ENCODE results near the gene HOXD4.

Gene HOXD4

DNA sequence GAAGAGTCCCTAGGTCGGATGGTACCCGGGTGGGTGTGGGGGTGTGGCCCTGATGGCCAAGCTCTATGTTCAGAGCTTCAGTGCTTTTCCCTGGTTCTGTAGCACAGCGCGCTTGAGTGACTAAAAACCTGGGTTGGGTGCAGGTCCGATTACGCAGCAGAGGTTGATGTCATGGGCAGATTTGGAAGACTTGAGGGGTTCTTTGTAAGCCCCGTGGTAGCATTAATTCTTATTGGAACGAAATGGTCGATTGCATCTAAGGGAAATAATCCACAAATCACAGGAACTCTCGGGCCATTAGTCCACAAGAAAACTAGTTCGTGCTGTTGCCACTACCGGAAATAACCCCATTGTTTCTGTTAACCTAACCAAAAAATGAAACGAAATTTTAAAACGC lies 12.8 kb upstream of the HOXD4 start:
- H3K4me1 ChIP-seq (ENCODE audit: control insufficient read depth, insufficient read depth, low read length) = peaks cover 13% of the 10 kb centered on the region
- ChIA-PET POLR2A (interaction anchor here (1.3 kb wide), 1 partner anchor 317 kb away, joined by 3 read pairs; no protein-coding TSS in a partner anchor), CTCF (interaction anchor here (0.6 to 7.5 kb wide), 5 partner anchors 317 to 513 kb away, joined by 4 to 104 read pairs (median 26); no protein-coding TSS in a partner anchor)
- no peak overlapping the region for H3K4me3 ChIP-seq (ENCODE audit: low read depth, low read length)
- H3K27ac ChIP-seq (ENCODE audit: extremely low read depth, low read depth, low read length) = no peak overlapping the region
- TF ChIP-seq ZFP37 (tag by site-specific recombination; IDR thresholded peaks at IDR 0.05) (no peak), ZNF223 (tag by site-specific recombination; IDR thresholded peaks at IDR 0.05) (no peak), ZNF175 (tag by site-specific recombination; IDR thresholded peaks at IDR 0.05) (no peak), ZNF768 (tag by site-specific recombination; IDR thresholded peaks at IDR 0.05) (no peak), TRIM28 (IDR thresholded peaks at IDR 0.05; ENCODE audit: borderline replicate concordance, low read length) (no peak), SP7 (tag by site-specific recombination; IDR thresholded peaks at IDR 0.05) (no peak), ZNF184 (tag by site-specific recombination; IDR thresholded peaks at IDR 0.05) (no peak), ZNF510 (tag by site-specific recombination; IDR thresholded peaks at IDR 0.05; ENCODE audit: insufficient replicate concordance) (no peak)
- TF ChIP-seq, protein P1, sequence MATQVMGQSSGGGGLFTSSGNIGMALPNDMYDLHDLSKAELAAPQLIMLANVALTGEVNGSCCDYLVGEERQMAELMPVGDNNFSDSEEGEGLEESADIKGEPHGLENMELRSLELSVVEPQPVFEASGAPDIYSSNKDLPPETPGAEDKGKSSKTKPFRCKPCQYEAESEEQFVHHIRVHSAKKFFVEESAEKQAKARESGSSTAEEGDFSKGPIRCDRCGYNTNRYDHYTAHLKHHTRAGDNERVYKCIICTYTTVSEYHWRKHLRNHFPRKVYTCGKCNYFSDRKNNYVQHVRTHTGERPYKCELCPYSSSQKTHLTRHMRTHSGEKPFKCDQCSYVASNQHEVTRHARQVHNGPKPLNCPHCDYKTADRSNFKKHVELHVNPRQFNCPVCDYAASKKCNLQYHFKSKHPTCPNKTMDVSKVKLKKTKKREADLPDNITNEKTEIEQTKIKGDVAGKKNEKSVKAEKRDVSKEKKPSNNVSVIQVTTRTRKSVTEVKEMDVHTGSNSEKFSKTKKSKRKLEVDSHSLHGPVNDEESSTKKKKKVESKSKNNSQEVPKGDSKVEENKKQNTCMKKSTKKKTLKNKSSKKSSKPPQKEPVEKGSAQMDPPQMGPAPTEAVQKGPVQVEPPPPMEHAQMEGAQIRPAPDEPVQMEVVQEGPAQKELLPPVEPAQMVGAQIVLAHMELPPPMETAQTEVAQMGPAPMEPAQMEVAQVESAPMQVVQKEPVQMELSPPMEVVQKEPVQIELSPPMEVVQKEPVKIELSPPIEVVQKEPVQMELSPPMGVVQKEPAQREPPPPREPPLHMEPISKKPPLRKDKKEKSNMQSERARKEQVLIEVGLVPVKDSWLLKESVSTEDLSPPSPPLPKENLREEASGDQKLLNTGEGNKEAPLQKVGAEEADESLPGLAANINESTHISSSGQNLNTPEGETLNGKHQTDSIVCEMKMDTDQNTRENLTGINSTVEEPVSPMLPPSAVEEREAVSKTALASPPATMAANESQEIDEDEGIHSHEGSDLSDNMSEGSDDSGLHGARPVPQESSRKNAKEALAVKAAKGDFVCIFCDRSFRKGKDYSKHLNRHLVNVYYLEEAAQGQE (tag by site-specific recombination; IDR thresholded peaks at IDR 0.05) = no peak
- TF ChIP-seq, protein P2, sequence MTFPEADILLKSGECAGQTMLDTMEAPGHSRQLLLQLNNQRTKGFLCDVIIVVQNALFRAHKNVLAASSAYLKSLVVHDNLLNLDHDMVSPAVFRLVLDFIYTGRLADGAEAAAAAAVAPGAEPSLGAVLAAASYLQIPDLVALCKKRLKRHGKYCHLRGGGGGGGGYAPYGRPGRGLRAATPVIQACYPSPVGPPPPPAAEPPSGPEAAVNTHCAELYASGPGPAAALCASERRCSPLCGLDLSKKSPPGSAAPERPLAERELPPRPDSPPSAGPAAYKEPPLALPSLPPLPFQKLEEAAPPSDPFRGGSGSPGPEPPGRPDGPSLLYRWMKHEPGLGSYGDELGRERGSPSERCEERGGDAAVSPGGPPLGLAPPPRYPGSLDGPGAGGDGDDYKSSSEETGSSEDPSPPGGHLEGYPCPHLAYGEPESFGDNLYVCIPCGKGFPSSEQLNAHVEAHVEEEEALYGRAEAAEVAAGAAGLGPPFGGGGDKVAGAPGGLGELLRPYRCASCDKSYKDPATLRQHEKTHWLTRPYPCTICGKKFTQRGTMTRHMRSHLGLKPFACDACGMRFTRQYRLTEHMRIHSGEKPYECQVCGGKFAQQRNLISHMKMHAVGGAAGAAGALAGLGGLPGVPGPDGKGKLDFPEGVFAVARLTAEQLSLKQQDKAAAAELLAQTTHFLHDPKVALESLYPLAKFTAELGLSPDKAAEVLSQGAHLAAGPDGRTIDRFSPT (tag by site-specific recombination; IDR thresholded peaks at IDR 0.05) = no peak
- TF ChIP-seq, protein P3, sequence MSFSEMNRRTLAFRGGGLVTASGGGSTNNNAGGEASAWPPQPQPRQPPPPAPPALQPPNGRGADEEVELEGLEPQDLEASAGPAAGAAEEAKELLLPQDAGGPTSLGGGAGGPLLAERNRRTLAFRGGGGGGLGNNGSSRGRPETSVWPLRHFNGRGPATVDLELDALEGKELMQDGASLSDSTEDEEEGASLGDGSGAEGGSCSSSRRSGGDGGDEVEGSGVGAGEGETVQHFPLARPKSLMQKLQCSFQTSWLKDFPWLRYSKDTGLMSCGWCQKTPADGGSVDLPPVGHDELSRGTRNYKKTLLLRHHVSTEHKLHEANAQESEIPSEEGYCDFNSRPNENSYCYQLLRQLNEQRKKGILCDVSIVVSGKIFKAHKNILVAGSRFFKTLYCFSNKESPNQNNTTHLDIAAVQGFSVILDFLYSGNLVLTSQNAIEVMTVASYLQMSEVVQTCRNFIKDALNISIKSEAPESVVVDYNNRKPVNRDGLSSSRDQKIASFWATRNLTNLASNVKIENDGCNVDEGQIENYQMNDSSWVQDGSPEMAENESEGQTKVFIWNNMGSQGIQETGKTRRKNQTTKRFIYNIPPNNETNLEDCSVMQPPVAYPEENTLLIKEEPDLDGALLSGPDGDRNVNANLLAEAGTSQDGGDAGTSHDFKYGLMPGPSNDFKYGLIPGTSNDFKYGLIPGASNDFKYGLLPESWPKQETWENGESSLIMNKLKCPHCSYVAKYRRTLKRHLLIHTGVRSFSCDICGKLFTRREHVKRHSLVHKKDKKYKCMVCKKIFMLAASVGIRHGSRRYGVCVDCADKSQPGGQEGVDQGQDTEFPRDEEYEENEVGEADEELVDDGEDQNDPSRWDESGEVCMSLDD (tag by site-specific recombination; IDR thresholded peaks at IDR 0.05) = no peak
- TF ChIP-seq, protein P4, sequence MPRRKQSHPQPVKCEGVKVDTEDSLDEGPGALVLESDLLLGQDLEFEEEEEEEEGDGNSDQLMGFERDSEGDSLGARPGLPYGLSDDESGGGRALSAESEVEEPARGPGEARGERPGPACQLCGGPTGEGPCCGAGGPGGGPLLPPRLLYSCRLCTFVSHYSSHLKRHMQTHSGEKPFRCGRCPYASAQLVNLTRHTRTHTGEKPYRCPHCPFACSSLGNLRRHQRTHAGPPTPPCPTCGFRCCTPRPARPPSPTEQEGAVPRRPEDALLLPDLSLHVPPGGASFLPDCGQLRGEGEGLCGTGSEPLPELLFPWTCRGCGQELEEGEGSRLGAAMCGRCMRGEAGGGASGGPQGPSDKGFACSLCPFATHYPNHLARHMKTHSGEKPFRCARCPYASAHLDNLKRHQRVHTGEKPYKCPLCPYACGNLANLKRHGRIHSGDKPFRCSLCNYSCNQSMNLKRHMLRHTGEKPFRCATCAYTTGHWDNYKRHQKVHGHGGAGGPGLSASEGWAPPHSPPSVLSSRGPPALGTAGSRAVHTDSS (tag by site-specific recombination; IDR thresholded peaks at IDR 0.05) = no peak
- no peaks in the 10 kb centered on the region for H3K9me3 ChIP-seq (ENCODE audit: control insufficient read depth, insufficient read depth, low read depth, low read length)
- no peaks in the 10 kb centered on the region for H3K36me3 ChIP-seq (ENCODE audit: control insufficient read depth in 2 of 2, insufficient read depth in 1 of 2, low read length in 2 of 2)

DNA sequence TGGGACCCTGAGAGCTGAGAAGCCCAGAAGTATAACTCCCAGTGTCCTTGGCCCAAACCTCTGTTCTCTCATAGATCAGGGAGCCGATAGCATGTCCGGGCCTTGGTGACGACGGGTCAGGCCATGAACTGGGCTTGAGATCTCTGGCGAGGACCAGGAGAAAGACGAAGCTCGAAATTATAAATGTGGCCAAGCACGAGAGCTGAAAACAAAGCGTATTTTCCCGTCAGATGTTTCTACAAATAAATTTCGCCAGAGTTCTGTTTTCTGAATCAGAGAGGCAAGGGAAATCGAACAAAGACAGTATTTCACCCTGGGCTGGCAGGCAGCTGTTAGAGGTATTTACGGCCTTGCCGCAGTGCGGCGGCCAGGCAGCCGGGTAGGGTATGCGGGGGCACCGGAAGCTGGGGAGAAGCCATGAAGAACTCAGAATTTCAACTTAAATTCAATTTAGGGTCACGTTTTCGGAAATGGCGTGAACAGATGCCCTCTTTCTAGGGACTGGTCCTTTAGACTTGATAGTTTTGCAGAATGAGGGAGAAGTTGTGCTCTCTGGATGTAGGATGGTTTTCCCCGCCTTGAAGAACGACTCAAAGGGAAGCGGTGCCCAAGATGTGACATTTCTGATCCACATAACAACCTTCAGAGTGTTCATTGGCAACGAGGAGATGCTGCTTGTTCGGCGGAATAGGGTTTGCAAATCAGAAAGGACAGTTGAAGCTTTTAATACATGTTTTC lies 12.3 kb upstream of the HOXD4 start:
- H3K36me3 ChIP-seq (ENCODE audit: control insufficient read depth in 2 of 2, insufficient read depth in 1 of 2, low read length in 2 of 2) = no peaks in the 10 kb centered on the region
- no peak overlapping the region for H3K4me3 ChIP-seq (ENCODE audit: low read depth, low read length)
- ChIA-PET POLR2A (interaction anchor here (1.3 to 1.5 kb wide), 2 partner anchors 17 to 316 kb away, joined by 3 read pairs; no protein-coding TSS in a partner anchor), CTCF (interaction anchor here (0.6 to 7.5 kb wide), 19 partner anchors 11 to 1009 kb away, joined by 3 to 104 read pairs (median 7); partner anchors contain the start of gene HOXD4)
- no peaks in the 10 kb centered on the region for H3K9me3 ChIP-seq (ENCODE audit: control insufficient read depth, insufficient read depth, low read depth, low read length)
- peaks cover 13% of the 10 kb centered on the region for H3K4me1 ChIP-seq (ENCODE audit: control insufficient read depth, insufficient read depth, low read length)
- TF ChIP-seq ZNF747 (tag by site-specific recombination; IDR thresholded peaks at IDR 0.05) (no peak), ZNF146 (tag by site-specific recombination; IDR thresholded peaks at IDR 0.05) (no peak), ZNF785 (tag by site-specific recombination; IDR thresholded peaks at IDR 0.05) (no peak), HOXA7 (CRISPR knock-in tag; IDR thresholded peaks at IDR 0.05; ENCODE audit: borderline replicate concordance) (no peak), ZNF571 (tag by site-specific recombination; IDR thresholded peaks at IDR 0.05) (no peak), SP7 (tag by site-specific recombination; IDR thresholded peaks at IDR 0.05) (no peak), ZNF324 (tag by site-specific recombination; IDR thresholded peaks at IDR 0.05) (no peak), ZNF155 (tag by site-specific recombination; IDR thresholded peaks at IDR 0.05) (no peak), ZNF76 (tag by site-specific recombination; IDR thresholded peaks at IDR 0.05; ENCODE audit: borderline replicate concordance, low read depth) (no peak), ZBTB48 (tag by site-specific recombination; IDR thresholded peaks at IDR 0.05) (no peak), ZNF202 (tag by site-specific recombination; IDR thresholded peaks at IDR 0.05; ENCODE audit: borderline replicate concordance) (no peak)
- TF ChIP-seq, protein P4 (tag by site-specific recombination; IDR thresholded peaks at IDR 0.05) = no peak
- H3K27ac ChIP-seq (ENCODE audit: extremely low read depth, low read depth, low read length) = no peak overlapping the region
